CD4-positive, alpha-beta T cell treated with Interleukin-10 for 1 hour (primary cell): Measurements from ENCODE around the gene TSC22D4.
"Not testable (repeated sequence)": the region's sequence is repeated elsewhere in the genome, so short reads cannot be mapped to it uniquely, and the experiment has no call there.

Source experiments
- DNase-seq: peaks from one replicate; pipeline ENCODE4 v3.0.0-alpha.2; 2020

Gene TSC22D4

GRCh38 chr7:100441641-100442535 lies 37.1 kb downstream of the TSC22D4 start:
- no peak for DNase-seq

GRCh38 chr7:100439244-100439643 lies 39.8 kb downstream of the TSC22D4 start:
- not testable (repeated sequence) for DNase-seq

DNA sequence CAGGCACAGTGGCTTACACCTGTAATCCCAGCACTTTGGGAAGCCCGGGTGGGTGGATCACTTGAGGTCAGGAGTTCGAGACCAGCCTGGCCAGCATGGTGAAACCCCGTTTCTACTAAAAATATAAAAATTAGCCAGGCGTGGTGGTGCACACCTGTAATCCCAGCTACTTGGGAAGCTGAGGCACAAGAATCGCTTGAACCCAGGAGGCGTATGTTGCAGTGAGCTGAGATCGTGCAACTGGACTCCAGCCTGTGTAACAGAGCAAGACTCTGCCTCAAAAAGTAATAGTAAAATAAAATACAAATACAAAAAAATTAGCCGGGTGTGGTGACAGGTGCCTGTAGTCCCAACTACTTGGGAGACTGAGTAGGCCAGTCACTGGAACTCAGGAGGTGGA lies 40.3 kb downstream of the TSC22D4 start:
- not testable (repeated sequence) for DNase-seq

DNA sequence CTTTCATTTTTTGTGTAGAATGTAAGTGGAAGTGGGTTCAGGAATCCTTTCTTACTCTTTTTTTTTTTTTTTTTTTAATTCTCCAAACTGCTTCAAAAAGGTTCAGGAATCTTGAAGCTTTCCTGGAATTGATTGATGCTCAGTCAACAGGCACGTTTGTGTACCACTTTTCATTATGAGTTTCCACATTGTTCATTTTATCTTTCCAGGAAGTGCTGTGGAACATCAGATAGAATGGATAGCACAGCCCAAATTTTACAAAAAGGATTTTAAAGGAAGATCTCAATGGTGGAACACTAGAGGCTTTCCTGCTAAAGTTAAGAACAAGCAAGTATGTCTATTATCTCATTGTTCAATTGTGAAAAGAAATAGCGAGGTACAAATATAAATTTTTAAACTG lies 40.8 kb downstream of the TSC22D4 start:
- no peak for DNase-seq

DNA sequence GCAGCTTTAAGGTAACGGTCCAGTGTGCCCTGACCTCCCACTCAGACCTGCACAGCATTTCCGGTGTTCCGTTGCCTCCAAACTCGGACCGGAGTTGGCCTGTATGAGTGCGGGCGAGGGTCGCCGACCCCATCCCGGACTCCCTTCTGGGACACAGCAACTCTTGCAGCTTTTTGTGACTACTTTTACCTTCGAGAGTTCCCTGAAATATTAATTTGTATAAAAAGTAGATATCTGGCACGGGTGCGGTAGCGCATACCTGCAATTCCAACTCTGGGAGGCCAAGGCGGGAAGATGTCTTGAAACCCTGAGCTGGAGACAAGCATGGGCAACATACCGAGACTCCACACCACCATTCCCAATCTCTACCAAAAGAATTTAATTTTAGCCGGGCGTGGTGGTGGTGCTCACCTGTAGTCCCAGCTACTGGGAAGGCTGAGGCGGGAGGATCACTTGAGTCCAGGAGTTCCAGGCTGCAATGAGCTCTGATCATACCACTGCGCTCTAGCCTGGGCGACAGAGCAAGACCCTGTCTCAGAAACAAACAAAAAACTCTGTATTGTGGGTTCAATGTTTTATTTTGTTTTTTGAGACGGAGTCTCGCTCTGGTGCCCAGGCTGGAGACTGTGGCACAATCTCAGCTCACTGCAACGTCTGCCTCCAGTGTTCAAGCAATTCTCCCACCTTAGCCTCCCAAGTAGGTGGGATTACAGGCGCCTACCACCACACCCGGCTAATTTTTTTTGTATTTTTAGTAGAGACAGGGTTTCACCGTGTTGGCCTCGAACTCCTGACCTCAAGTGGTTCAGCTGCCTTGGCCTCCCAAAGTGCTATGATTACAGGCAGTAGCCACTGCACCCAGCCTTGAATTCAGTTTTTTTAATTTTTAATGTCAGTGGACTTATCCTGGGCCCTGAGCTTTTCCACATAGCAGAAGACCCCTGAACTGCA lies 41.6 kb downstream of the TSC22D4 start:
- no peak for DNase-seq

GRCh38 chr7:100435401-100436304 lies 43.4 kb downstream of the TSC22D4 start:
- DNase-seq = peak; percentile 54

GRCh38 chr7:100434297-100435144 lies 44.5 kb downstream of the TSC22D4 start:
- DNase-seq = no peak

GRCh38 chr7:100433592-100434296 lies 45.3 kb downstream of the TSC22D4 start:
- DNase-seq = no peak

GRCh38 chr7:100433276-100433591 lies 45.8 kb downstream of the TSC22D4 start:
- no peak for DNase-seq

GRCh38 chr7:100432621-100433275 lies 46.3 kb downstream of the TSC22D4 start:
- DNase-seq = no peak

DNA sequence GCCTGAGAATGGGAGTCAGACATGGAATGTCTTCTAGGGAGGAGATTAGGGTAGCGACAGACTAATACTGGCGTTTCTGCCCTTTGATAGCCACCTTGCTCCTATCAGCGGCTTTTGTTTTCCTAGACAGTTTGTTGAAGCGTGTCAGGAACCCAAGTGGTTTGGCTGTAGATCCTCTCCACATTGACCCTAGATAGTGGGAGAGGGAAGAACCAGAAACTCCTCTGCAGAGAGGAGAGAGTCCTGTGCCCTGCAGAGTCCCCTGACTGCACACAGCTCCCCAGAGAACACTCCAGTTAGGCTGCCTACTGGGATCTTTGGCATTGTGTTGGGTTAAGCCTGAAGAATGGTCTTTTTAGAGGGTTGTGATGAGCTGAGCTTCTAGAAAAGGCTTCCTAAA lies 47.0 kb downstream of the TSC22D4 start:
- DNase-seq = no peak

DNA sequence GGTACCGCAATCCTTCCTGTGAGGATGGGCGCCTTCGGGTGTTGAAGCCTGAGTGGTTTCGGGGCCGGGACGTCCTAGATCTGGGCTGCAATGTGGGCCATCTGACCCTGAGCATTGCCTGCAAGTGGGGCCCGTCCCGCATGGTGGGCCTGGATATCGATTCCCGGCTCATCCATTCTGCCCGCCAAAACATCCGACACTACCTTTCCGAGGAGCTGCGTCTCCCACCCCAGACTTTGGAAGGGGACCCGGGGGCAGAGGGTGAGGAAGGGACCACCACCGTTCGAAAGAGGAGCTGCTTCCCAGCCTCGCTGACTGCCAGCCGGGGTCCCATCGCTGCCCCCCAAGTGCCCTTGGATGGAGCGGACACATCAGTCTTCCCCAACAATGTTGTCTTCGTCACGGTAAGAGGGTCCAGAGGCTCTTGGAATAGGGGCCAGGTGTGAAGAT lies 47.7 kb downstream of the TSC22D4 start:
- DNase-seq = no peak

GRCh38 chr7:100430493-100431285 lies 48.3 kb downstream of the TSC22D4 start:
- DNase-seq = peak; percentile 52

- peak; percentile 93 for DNase-seq
Measured at GRCh38 chr7:100429637-100430492, 49.1 kb downstream of the TSC22D4 start, which contains the start of gene MEPCE. Gene MEPCE (plus strand): TSS chr7:100429831. CDS start chr7:100430019, 188 bp downstream.

DNA sequence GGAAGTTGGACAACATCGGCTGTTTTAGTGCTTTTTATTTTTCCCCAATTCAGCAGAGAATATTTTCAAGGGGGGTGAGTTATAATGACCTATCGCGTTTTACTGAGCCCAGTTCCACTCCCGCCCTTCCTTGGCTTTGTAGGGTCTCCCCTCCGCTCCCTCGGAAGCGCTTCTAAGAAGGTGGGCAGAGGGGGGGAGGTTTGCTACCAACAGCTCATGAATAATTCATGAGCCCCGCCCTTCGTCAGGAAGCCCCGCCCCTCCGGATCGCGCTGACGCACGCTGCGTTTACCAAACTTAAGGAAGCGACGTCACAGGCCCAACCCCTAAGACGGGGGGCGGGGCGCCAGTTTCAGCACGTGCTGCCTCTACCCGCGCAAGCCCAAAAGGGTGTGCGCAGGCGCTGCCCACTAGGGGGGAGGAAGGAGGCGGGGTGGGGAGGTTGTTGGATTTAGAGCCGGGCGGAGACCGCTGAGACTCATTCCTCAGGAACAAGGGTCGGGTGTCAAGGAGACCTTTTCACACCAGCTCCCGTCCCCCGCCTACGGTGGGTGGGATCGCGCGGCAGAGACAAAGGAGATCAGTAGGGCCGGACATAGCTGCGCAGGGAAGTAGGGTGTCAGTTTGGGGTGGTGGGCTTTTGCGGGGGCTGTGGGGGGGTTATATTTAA lies 49.9 kb downstream of the TSC22D4 start:
- DNase-seq = peak; percentile 100

DNA sequence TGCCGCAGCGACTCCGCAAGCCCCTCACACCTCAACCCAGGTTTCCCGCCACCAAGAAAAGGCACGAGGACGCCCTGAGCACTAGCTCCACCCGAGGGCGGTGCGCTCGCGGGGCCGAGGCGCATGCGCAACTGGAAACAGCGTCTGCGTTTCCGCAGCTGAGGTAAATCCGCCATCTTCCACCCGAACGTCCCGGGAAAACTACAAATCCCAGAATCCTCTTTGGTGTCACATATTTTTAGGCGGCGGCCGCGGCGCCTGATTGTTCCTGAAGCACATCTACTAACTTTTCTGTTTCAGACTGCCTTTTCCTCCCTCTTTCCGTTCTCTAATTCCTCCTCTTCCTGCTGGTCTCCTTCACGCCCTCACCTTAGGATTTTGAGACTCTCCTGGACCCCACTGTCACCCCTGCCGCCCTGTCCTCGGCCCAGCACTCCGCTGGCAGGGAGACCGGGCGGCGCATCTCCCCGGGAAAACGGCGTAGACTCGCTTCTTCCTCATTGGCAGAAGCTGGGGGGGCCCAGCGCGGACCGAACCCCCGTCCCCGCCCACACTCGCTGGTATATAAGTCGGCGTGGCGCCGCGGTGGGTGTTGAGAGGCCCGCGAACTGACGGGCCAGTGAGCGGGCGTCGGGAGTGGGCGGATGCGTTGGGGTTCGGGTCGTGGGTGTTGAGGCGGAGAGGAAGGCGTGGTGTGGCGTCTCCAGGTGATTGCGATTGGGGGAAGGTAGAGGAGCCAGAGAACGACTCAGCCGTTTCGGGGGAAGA lies 50.6 kb downstream of the TSC22D4 start, which contains the start of gene ZCWPW1:
Gene ZCWPW1 (minus strand): TSS at position 505 of the 768 bp plus-strand sequence. CDS start 8,054 bp downstream, outside the sequence.
- peak; percentile 98 for DNase-seq

GRCh38 chr7:100427762-100428198 lies 51.2 kb downstream of the TSC22D4 start:
- no peak for DNase-seq
